ENCODE measurements around the gene DUSP1.

DUSP1 gene

DNA sequence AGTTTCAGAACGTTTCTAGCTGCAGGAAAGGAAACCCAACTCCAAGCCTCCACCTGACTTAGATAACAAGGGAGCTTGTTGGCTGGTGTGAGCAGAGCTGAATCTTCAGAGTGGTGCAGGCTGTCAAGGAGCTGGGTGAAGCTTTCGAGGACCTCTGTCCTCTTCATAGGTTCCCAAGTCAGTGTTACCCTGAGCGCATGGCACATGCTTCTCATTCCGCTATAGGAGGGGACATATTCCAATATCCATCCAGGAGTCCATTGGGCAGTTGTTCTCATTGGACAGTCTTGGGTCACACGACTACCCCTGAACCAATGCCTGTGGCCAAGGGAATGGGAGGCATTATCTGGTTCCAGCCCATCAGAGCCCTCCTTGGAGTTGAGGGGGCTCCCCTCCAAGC is 50.3 kb downstream of the DUSP1 start:
- no peak for DNase-seq
- H3K4me1 Mint-ChIP-seq: peaks cover 8% of the 10 kb centered on the region
- no peak overlapping the region for H3K27ac Mint-ChIP-seq
- H3K27me3 Mint-ChIP-seq: no peaks in the 10 kb centered on the region
- no peaks in the 10 kb centered on the region for H3K9me3 Mint-ChIP-seq
- H3K4me3 Mint-ChIP-seq: no peak overlapping the region
- no peak for ATAC-seq

DNA sequence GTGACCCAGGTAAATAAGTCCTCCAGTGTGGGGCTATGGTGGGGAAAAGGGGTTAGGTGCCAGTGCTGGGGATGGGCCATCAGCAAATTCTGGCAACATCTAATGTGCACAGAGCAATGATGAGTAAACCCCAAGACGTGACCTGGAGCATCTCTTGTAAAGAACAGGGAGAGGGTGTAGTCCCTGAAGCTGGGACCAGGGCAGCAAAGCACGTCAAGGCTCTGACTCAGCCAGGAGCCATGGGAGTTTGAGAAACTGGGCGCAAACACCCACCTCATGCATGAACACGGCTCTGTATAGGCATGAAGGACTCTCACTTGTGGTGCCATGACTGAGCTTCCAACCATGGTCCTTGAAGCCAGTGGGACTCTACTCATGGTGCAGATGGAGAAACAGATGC is 51.8 kb downstream of the DUSP1 start:
- peaks cover 8% of the 10 kb centered on the region for H3K4me1 Mint-ChIP-seq
- no peak overlapping the region for H3K4me3 Mint-ChIP-seq
- ATAC-seq (no peak), DNase-seq (no peak)
- no peak overlapping the region for H3K27ac Mint-ChIP-seq
- no peaks in the 10 kb centered on the region for H3K9me3 Mint-ChIP-seq
- no peaks in the 10 kb centered on the region for H3K27me3 Mint-ChIP-seq

DNA sequence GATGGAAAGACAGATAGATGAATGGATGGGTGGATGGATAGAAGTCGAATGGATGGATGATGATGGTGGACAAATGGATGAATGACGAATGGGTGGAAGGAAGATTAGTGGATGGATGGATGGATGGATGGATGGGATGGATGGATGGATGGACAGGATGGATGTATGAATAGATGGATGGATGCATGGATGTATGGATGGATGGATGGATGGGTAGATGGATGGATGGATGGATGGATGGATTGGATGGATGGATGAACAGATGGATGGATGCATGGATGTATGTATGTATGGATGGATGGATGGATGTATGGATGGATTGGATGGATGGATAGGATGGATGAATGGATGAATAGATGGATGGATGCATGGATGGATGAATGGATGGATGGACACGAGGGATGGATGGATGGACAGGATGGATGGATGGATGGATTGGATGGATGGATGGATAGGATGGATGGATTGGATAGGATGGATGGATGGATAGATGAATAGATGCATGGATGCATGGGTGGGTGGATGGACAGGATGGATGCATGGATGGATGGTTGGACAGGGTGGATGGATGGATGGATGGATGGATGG is 52.4 kb downstream of the DUSP1 start:
- Mint-ChIP-seq H3K27ac (no peak overlapping the region), H3K4me3 (no peak overlapping the region), H3K9me3 (no peaks in the 10 kb centered on the region), H3K27me3 (no peaks in the 10 kb centered on the region), H3K4me1 (peaks cover 8% of the 10 kb centered on the region)
- ATAC-seq (no peak), DNase-seq (no peak)

Data from stimulated activated naive CD8-positive, alpha-beta T cell treated with anti-CD3 and anti-CD28 coated beads, Interleukin-15, amount 100 ng/mL, for 72 hours (primary cell).